Measurements from ENCODE around the gene SP3. TPM values are rescaled to one million over a fixed set of nuclear protein-coding genes. Genes with fewer than 3 reads are reported as not detected.

The SP3 gene
- total RNA-seq, 4 donors from 2014 or later = 41.9 to 101 (median 81.6) TPM

GRCh38 chr2:173924285-173924684 is 40.9 kb downstream of the SP3 start:
- H3K27me3 ChIP-seq = no peaks in the 10 kb centered on the region
- no peaks in the 10 kb centered on the region for H3K36me3 ChIP-seq
- no peak overlapping the region for H3K27ac ChIP-seq
- 79% methylated on average over 2 of the region's 2 CpGs for WGBS, 2 donors (ENCODE audit: low coverage in 1 of 2)
- DNase-seq = no peak
- H3K9me3 ChIP-seq = no peaks in the 10 kb centered on the region
- H3K4me1 ChIP-seq = peaks cover 13 to 46% (median 18%) of the 10 kb centered on the region in 4 donors
- no peak for TF ChIP-seq POLR2AphosphoS5 (IDR thresholded peaks at IDR 0.05)
- H3K4me3 ChIP-seq = no peak overlapping the region
- intact Hi-C loops (cut with DNase I; ENCODE audit: low total_unique reads) (no loop called here), in situ Hi-C loops (cut with MboI; ENCODE audit: low pct_ligation_motif_present in 1 of 4, low pct_unique_long_range_greater_than_20kb in 1 of 4, low sequenced_read_pairs in 3 of 4) (no loop called here)

GRCh38 chr2:173922760-173923159 is 42.4 kb downstream of the SP3 start:
- TF ChIP-seq CTCF (IDR thresholded peaks at IDR 0.05) (no peak), EP300 (IDR thresholded peaks at IDR 0.05; ENCODE audit: low read depth) (no peak), POLR2AphosphoS5 (IDR thresholded peaks at IDR 0.05) (no peak), POLR2A (IDR thresholded peaks at IDR 0.05) (no peak)
- in situ Hi-C loops (cut with MboI; ENCODE audit: low pct_ligation_motif_present in 1 of 4, low pct_unique_long_range_greater_than_20kb in 1 of 4, low sequenced_read_pairs in 3 of 4) (no loop called here), intact Hi-C loops (cut with DNase I; ENCODE audit: low total_unique reads) (no loop called here)
- Histone ChIP-seq H3K9me3 (no peaks in the 10 kb centered on the region), H3K36me3 (peaks cover 0 to 8% (median 0%) of the 10 kb centered on the region in 4 donors), H3K27ac (no peak overlapping the region), H3K27me3 (no peaks in the 10 kb centered on the region), H3K4me1 (peaks cover 13 to 41% (median 18%) of the 10 kb centered on the region in 4 donors), H3K4me3 (no peak overlapping the region)
- no peak for DNase-seq

- intact Hi-C loops (cut with DNase I; ENCODE audit: low total_unique reads) = no loop called here
- in situ Hi-C loops (cut with MboI; ENCODE audit: low pct_ligation_motif_present in 1 of 4, low pct_unique_long_range_greater_than_20kb in 1 of 4, low sequenced_read_pairs in 3 of 4) = no loop called here
- H3K36me3 ChIP-seq = peaks cover 0 to 11% (median 0%) of the 10 kb centered on the region in 4 donors
- no peaks in the 10 kb centered on the region for H3K27me3 ChIP-seq
- no peak overlapping the region for H3K4me3 ChIP-seq
- H3K27ac ChIP-seq = no peak overlapping the region
- TF ChIP-seq EP300 (IDR thresholded peaks at IDR 0.05; ENCODE audit: low read depth) (no peak), POLR2AphosphoS5 (IDR thresholded peaks at IDR 0.05) (no peak), POLR2A (IDR thresholded peaks at IDR 0.05) (no peak), CTCF (IDR thresholded peaks at IDR 0.05) (no peak)
- H3K9me3 ChIP-seq = no peaks in the 10 kb centered on the region
- H3K4me1 ChIP-seq = peaks cover 13 to 41% (median 18%) of the 10 kb centered on the region in 4 donors
- DNase-seq = no peak
Measured at GRCh38 chr2:173922068-173922467, 43.1 kb downstream of the SP3 start.

GRCh38 chr2:173914055-173914927 is 50.9 kb downstream of the SP3 start:
- peaks cover 0 to 30% (median 15%) of the 10 kb centered on the region in 4 donors for H3K36me3 ChIP-seq
- no peaks in the 10 kb centered on the region for H3K9me3 ChIP-seq
- intact Hi-C loops (cut with DNase I; ENCODE audit: low total_unique reads) = no loop called here
- no peak overlapping the region for H3K4me3 ChIP-seq
- in situ Hi-C loops (cut with MboI; ENCODE audit: low pct_ligation_motif_present in 1 of 4, low pct_unique_long_range_greater_than_20kb in 1 of 4, low sequenced_read_pairs in 3 of 4) = no loop called here
- WGBS, 2 donors (ENCODE audit: low coverage in 1 of 2) = 66 to 83% methylated on average over 3 of the region's 3 CpGs
- DNase-seq = no peak
- no peaks in the 10 kb centered on the region for H3K4me1 ChIP-seq
- H3K27me3 ChIP-seq = no peaks in the 10 kb centered on the region
- TF ChIP-seq EP300 (IDR thresholded peaks at IDR 0.05; ENCODE audit: low read depth) (no peak), POLR2AphosphoS5 (IDR thresholded peaks at IDR 0.05) (no peak), CTCF (IDR thresholded peaks at IDR 0.05) (no peak), POLR2A (IDR thresholded peaks at IDR 0.05) (no peak)
- H3K27ac ChIP-seq = no peak overlapping the region

Data from transverse colon (tissue), 4 donors.